ENCODE results near the gene OSR1. TPM values are rescaled to one million over a fixed set of nuclear protein-coding genes. Genes with fewer than 3 reads are reported as not detected.

The OSR1 gene
- total and polyA plus RNA-seq, 2 donors (not counting 3 experiments of a cell fraction or from before 2014, with no cell fraction given): not detected

GRCh38 chr2:19313553-19313952, 44.9 kb downstream of the OSR1 start:
- no peaks in the 10 kb centered on the region for H3K9me3 ChIP-seq (replicated peaks; ENCODE audit: control insufficient read depth, insufficient read depth, low read length)
- H3K9me1 ChIP-seq (replicated peaks; ENCODE audit: control insufficient read depth, extremely low read depth, insufficient read depth, low read length): no peaks in the 10 kb centered on the region
- no TSS peak for BruUV-seq (replicated peaks)
- H3K27ac ChIP-seq (ENCODE audit: insufficient read depth, low read depth, low read length): no peak overlapping the region
- ChIA-PET CTCF (interaction anchor here (1.4 to 1.9 kb wide), 2 partner anchors 12 to 28 kb away, joined by 3 to 4 read pairs; no protein-coding TSS in a partner anchor), POLR2A (no interaction called here)
- H3K9ac ChIP-seq (replicated peaks; ENCODE audit: extremely low read depth, insufficient read depth, low read length): no peak overlapping the region
- dilution Hi-C loops (cut with MboI; ENCODE audit: extremely low pct_ligation_motif_present, low sequenced_read_pairs) (no loop called here), intact Hi-C loops (cut with micrococcal nuclease) (no loop called here)
- H3K4me1 ChIP-seq (ENCODE audit: control insufficient read depth, extremely low read depth, insufficient read depth, low read length): no peaks in the 10 kb centered on the region
- H3K4me2 ChIP-seq (ENCODE audit: insufficient read depth, low read length): no peak overlapping the region
- FAIRE-seq (no peak), DNase-seq (ENCODE audit: low read depth, low spot score) (no peak)
- no peak overlapping the region for H3K4me3 ChIP-seq (replicated peaks in 1 of 3; ENCODE audit: insufficient read depth in 1 of 3, low read depth in 1 of 3, low read length in 3 of 3)
- no peaks in the 10 kb centered on the region for H4K20me1 ChIP-seq (replicated peaks; ENCODE audit: control insufficient read depth, extremely low read depth, insufficient read depth, low read length)
- no peaks in the 10 kb centered on the region for H3K27me3 ChIP-seq (ENCODE audit: control insufficient read depth in 2 of 2, insufficient read depth in 2 of 2, low read length in 2 of 2)
- TF ChIP-seq FOS (IDR thresholded peaks at IDR 0.05; ENCODE audit: borderline replicate concordance, insufficient read depth, low read length) (no peak), JUN (IDR thresholded peaks at IDR 0.05; ENCODE audit: borderline replicate concordance, insufficient read depth, insufficient read length, low read depth) (no peak), MAX (IDR thresholded peaks at IDR 0.05; ENCODE audit: insufficient read depth, insufficient read length) (no peak), POLR2A (IDR thresholded peaks at IDR 0.05; ENCODE audit: low read depth, low read length) (no peak), POLR2AphosphoS5 (IDR thresholded peaks at IDR 0.05; ENCODE audit: insufficient read depth, low read depth, low read length) (no peak), GATA2 (IDR thresholded peaks at IDR 0.05; ENCODE audit: insufficient read depth, insufficient read length, low read depth, low read length) (no peak)
- TF ChIP-seq, protein P1, sequence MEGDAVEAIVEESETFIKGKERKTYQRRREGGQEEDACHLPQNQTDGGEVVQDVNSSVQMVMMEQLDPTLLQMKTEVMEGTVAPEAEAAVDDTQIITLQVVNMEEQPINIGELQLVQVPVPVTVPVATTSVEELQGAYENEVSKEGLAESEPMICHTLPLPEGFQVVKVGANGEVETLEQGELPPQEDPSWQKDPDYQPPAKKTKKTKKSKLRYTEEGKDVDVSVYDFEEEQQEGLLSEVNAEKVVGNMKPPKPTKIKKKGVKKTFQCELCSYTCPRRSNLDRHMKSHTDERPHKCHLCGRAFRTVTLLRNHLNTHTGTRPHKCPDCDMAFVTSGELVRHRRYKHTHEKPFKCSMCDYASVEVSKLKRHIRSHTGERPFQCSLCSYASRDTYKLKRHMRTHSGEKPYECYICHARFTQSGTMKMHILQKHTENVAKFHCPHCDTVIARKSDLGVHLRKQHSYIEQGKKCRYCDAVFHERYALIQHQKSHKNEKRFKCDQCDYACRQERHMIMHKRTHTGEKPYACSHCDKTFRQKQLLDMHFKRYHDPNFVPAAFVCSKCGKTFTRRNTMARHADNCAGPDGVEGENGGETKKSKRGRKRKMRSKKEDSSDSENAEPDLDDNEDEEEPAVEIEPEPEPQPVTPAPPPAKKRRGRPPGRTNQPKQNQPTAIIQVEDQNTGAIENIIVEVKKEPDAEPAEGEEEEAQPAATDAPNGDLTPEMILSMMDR (IDR thresholded peaks at IDR 0.05; ENCODE audit: extremely low read depth in 1 of 2, insufficient read depth in 1 of 2, low read depth in 1 of 2, low read length in 2 of 2): no peak
- H2AFZ ChIP-seq (ENCODE audit: low read depth, low read length): no peak overlapping the region
- H3K79me2 ChIP-seq (ENCODE audit: control insufficient read depth, insufficient read depth, low read length): no peaks in the 10 kb centered on the region
- H3K36me3 ChIP-seq (ENCODE audit: control insufficient read depth in 2 of 2, extremely low read depth in 1 of 2, insufficient read depth in 2 of 2, low read length in 2 of 2): no peaks in the 10 kb centered on the region
